Endothelial cell of umbilical vein (primary cell): Measurements from ENCODE around the gene SPAG17.

Source experiments
- EZH2 ChIP-seq: IDR thresholded peaks from 2 replicates; pipeline ENCODE4 v1.6.1; 2012; ENCODE audit warnings: borderline replicate concordance, low read depth, mild to moderate bottlenecking, moderate library complexity, low read length, inconsistent platforms; ENCODE audit not compliant: severe bottlenecking
- FOS ChIP-seq: IDR thresholded peaks from 2 replicates; pipeline ENCODE4 v1.6.1; 2011; ENCODE audit warnings: mild to moderate bottlenecking, low read length, moderate library complexity, borderline replicate concordance; ENCODE audit not compliant: insufficient read depth
- JUN ChIP-seq: IDR thresholded peaks from 2 replicates; pipeline ENCODE4 v1.6.1; 2011; ENCODE audit warnings: borderline replicate concordance, low read depth; ENCODE audit not compliant: insufficient read length, insufficient read depth
- MAX ChIP-seq: IDR thresholded peaks from 2 replicates; pipeline ENCODE4 v1.6.1; 2011; ENCODE audit not compliant: insufficient read depth, insufficient read length
- MYC ChIP-seq: IDR thresholded peaks from one replicate; pipeline ENCODE4 v1.6.1; 2011; ENCODE audit warnings: mild to moderate bottlenecking, low read depth, low read length
- POLR2A ChIP-seq: IDR thresholded peaks from 2 replicates; pipeline ENCODE4 v1.6.1; 2012; ENCODE audit warnings: low read depth, mild to moderate bottlenecking, control low read depth, low read length
- POLR2AphosphoS5 ChIP-seq: IDR thresholded peaks from 2 replicates; pipeline ENCODE4 v1.6.1; 2012; ENCODE audit warnings: low read depth, mild to moderate bottlenecking, control low read depth, low read length, moderate library complexity; ENCODE audit not compliant: insufficient read depth
- TF ChIP-seq, protein P1 (sequence below), 2 donors: IDR thresholded peaks; 1 replicate in 1 of 2; 2 replicates in 1 of 2; pipeline ENCODE4 v1.5.1; 2011; ENCODE audit warnings: low read length in 2 of 2, mild to moderate bottlenecking in 2 of 2, moderate library complexity in 2 of 2, control low read depth in 1 of 2, inconsistent platforms in 1 of 2, low read depth in 1 of 2; ENCODE audit not compliant: insufficient read depth in 1 of 2; ENCODE audit errors: extremely low read depth in 1 of 2

- TF ChIP-seq POLR2A (no peak), POLR2AphosphoS5 (no peak), EZH2 (no peak), MYC (no peak), JUN (no peak), MAX (no peak), FOS (no peak)
- TF ChIP-seq, protein P1, sequence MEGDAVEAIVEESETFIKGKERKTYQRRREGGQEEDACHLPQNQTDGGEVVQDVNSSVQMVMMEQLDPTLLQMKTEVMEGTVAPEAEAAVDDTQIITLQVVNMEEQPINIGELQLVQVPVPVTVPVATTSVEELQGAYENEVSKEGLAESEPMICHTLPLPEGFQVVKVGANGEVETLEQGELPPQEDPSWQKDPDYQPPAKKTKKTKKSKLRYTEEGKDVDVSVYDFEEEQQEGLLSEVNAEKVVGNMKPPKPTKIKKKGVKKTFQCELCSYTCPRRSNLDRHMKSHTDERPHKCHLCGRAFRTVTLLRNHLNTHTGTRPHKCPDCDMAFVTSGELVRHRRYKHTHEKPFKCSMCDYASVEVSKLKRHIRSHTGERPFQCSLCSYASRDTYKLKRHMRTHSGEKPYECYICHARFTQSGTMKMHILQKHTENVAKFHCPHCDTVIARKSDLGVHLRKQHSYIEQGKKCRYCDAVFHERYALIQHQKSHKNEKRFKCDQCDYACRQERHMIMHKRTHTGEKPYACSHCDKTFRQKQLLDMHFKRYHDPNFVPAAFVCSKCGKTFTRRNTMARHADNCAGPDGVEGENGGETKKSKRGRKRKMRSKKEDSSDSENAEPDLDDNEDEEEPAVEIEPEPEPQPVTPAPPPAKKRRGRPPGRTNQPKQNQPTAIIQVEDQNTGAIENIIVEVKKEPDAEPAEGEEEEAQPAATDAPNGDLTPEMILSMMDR (IDR thresholded peaks at IDR 0.05; ENCODE audit: extremely low read depth in 1 of 2, insufficient read depth in 1 of 2, low read depth in 1 of 2, low read length in 2 of 2): no peak
Observed at GRCh38 chr1:117970252-117970651, 214.8 kb downstream of the SPAG17 start.
